AG08396 (cell line): Measurements from ENCODE around the gene HSPA13.
"Not testable (repeated sequence)": the region's sequence is repeated elsewhere in the genome, so short reads cannot be mapped to it uniquely, and the experiment has no call there.

Source experiments
- DNase-seq: peaks from one replicate; pipeline ENCODE4 v3.0.0; 2012; ENCODE audit warnings: low spot score, mixed read lengths

Gene HSPA13, protein sequence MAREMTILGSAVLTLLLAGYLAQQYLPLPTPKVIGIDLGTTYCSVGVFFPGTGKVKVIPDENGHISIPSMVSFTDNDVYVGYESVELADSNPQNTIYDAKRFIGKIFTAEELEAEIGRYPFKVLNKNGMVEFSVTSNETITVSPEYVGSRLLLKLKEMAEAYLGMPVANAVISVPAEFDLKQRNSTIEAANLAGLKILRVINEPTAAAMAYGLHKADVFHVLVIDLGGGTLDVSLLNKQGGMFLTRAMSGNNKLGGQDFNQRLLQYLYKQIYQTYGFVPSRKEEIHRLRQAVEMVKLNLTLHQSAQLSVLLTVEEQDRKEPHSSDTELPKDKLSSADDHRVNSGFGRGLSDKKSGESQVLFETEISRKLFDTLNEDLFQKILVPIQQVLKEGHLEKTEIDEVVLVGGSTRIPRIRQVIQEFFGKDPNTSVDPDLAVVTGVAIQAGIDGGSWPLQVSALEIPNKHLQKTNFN

DNA sequence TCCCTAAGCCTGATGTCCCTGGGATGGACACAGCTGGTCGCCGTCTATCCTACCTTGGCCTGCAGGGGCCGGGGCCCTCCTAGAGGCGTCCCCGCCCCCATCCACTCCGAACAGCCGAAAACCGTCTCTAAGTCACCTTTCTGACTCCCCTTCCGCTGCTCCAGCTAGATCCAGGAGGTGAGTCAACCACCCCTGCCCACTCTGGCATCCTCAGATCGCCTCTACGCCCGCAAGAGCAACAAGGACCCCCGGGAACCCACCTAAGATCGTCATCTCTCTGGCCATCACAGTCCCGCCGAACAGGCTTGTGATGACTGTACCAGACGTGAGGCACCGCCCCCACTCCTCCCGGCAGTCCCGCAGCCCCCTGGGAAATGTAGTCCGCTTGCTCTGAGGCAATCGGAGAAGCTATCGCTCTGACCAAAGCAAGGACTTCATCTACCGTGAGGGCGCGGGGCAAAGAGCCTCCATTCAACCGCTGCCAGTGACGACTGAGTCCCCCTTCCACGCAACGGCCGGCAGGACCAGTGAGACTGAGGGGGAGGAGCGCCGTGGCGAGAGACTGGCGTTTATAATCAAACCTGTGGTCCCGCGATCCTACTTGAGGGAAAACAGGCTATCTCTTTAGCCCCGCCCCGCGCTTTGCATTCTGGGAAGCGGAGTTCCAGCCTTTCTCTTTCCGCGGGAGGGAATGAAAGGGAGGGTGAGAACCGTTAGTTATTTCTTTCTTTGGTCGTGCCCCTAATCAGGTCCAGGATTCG lies at the start of gene HSPA13:
HSPA13 (minus strand) TSS at position 312 of the 761 bp plus-strand sequence; CDS start at position 285, 27 bp downstream.
- DNase-seq, result peak; percentile 93

DNA sequence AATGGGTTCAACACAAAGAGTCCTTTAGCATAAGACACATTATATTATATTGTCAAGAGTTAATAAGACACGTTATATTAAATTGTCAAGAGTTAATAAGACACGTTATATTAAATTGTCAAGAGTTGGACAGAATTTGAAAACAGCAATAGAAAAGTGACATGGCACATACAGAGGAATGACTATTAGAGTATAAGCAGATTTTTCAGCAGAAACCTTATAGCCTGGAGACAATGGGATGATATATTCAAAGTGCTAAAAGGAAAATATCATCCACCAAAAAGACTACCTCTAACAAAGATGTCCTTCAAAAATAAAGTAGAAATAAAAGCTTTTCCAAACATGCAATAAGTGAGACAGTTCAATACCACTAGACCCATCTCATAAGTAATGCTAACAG lies 36.0 kb upstream of the HSPA13 start:
- no peak for DNase-seq

DNA sequence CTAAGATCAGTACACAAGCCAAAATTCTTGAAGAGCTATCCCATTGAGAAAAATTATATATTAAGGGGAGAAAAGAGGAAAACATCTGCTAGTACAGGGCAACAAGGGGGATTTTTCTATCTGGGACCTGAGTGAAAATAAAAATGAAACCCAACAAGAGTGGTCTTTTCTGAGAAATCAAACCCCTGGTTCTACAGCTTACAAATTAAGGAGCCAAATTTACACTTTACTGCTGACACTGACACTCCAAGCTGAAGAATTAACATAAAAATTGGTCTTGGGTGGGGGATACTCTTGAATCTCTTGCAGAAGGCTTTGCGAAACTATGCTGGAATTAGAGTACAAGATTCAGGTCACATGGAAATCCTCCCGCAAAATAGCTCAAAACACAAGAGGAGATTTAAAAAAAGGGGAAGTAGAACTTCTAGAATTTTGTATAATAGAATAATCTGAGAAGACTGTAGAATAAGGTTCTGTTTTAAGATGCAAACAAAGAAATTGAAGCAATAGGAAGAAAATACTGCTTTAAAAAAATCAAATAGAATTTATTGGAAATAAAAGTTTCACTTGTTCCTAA lies 32.1 kb upstream of the HSPA13 start:
- no peak for DNase-seq

DNA sequence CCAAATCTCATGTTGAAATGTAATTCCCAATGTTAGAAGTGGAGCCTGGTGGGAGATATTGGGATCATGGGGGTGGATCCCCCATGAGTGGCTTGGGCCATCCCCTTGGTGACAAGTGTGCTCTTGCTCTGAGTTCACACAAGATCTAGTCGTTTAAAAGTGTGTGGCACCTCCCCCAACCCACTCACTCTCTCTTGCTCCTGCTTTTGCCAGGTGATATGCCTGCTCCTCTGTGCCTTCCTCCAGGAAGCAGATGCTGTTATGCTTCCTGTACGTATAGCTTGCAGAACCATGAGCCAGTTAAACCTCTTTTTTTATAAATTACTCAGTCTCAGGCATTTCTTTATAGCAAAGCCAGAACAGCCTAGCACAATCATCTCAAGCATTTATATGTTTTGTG lies 23.0 kb upstream of the HSPA13 start:
- DNase-seq, result no peak

DNA sequence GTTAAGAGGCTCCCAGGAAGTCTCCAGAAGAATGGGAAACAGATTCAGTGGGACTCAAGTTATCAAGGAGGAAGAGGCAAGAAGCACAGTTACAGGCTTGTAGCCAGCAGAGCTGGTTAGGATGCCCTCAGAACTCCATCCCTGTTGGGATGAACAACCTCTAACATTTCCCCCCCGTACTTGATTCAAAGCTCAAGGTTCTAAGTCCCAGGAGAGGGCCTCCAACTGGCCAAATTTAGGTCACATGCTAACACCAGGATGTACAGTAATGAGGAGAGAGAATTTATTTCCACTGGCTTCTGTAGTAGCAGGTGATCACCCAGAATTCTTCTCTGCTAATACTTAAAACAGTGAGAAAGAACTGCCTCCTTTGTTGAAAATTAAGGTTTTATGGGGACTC lies 22.3 kb upstream of the HSPA13 start:
- DNase-seq, result no peak

DNA sequence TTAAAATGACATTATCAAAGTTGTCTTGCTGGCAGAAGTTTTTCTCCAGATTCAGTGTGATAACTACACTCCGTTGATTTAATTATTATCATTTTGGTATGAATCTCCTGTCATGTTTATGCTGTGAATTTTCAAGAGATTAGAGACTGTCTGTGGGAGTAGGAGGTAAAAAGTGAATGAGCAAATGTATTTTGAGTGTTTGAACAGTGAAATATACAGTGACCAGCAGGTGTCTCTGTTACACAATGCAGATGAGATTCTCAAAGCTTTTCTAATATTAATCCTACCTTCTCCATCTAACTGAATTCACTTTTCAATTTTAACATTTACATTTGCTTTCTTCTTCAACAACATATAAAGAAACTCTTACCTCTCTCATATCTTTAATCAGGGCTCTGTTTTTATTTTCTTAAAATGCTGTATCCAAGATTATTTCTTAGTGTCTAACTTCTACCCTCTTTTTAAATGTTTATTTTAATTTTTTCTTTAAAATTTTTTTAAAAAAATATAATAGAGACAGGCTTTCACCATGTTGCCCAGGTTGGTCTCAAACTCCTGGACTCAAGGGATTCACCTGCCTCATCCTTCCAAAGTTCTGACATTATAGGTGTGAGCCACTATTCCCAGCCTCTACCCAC lies 20.9 kb upstream of the HSPA13 start:
- DNase-seq, result peak; percentile 5

DNA sequence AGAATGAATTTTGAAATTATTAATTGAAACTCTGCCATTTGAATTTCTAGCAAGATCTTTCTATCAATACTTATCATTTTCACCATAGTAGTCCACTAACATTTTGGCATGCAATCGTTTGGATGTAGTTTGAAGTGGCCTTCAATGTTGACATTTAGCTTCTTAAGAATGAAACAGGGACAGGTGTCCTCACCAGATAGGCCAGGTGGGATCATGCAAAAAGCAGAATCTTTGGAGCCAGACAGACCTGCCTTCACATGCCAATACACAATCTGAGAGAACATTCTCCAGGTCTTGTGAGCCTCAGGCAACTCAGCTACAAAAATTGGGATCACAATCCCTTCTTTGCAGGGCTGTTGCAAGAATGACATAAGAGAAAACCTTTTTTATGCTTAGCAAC lies 18.3 kb upstream of the HSPA13 start:
- DNase-seq, result no peak

DNA sequence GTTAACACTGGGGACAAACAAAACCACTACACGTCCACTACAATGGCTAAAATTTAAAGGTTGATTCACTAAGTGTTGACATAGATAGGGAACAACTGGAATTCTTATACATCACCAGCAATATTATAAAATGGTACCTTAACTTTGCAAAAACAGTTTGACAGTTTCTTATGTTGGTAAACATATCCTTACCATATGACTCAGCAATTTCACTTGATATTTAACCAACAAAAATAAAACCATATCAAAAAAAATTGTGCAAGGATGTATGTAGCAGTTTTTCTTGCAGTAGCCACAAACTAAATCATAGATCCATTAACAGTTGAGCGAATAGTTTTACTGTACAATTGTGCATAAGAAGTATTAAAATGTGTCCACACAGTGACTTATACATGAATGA lies 5.3 kb upstream of the HSPA13 start:
- no peak for DNase-seq

DNA sequence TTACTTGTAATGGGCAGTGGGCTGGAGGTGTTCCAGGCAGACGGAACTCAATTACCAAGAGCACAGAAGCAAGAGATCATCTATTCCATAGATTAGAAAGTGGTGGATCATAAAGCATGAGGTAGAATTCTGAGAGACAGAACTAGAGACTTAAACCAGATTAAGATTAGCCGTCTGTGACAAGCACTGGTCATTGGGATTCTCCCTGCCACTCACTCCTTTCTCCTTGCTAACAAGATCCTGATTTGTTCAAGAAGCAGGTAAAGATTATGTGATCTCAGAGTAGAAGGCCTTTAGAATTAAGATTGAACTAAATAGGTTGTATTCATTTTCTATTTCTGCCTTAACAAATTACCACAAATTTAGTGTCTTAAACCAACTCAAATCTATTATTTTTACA lies 1.5 kb upstream of the HSPA13 start:
- DNase-seq, result no peak

DNA sequence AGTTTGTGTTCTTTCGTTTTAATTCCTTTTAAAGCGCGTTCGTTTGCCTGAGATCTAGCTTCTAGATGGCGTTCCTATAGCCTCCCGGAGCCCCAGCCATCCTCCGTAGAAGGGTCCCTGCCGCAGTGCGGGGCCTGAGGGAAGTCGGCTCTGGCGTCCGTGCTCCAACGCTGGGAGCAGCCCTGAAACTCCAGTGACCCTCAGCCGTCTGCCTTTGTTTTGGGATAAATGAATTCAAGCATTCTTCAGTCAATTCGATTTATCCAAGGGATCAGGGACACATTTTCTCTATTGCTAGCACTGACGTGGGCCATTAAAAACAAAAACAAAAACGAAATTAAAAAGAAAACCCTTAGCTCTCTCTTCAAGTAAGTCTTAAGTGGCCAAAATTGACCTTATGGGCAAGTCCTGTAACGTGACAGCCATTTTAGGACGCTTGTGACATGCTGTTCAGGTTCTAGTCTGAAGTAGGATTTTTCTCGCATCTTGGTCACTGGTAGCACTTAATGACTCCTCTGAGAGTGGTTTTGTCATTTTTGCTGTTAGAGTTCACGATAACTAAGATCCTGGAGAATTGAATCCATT lies 742 bp upstream of the HSPA13 start:
- peak; percentile 5 for DNase-seq

DNA sequence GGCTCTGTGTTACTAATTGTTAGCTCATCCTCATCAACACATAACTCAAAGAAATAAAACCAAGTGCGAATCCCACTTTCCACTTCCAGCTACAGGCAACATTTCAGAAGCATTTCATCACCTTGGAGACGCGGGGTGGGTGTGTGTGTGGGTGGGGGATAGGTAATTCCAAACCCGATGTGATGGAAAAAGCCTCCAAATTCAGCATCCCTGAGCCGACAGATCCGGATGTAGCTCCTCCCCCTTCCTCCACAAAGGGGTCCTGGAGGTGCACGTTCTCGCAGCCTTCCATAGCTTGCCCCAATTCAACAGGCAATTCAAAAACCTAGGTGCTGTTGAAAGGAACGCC lies 486 bp downstream of the HSPA13 start:
- DNase-seq, result peak; percentile 21

DNA sequence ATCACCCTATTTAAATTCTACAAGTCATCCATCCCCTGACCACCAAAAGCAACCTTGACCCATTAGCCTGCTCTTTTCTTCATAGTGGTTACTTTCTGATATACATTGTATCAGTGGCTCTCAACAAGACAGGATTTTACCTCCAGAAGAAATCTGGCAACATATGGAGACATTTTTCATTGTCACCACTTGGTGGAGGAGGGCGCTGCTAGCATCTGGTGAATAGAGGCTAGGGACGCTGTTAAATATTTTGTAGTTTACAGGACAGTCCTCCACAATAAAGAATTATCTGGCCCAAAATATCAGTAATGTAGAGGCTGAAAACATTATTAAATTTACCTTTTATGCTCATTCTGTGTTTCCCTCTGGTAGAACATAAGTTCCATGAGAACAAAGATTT lies 6.1 kb downstream of the HSPA13 start:
- no peak for DNase-seq

DNA sequence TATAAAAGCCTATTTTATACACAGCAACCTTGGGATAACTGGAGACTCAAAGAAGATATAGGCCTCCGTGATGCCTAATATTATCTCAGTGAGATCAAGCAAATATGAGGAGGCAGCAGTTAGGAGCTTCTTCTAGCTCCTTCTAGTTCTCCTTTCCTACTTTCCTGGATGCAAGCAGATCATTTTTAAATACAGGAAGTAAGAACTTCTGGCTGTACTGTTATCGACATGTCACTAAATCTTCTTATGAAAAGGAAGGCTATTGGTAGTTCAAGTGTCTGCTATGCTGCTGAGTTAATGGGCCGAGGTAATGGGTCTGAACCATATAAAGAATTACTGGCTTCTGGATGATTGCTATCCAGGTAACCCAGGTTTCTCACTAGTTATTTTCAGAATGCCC lies 15.9 kb downstream of the HSPA13 start:
- no peak for DNase-seq

DNA sequence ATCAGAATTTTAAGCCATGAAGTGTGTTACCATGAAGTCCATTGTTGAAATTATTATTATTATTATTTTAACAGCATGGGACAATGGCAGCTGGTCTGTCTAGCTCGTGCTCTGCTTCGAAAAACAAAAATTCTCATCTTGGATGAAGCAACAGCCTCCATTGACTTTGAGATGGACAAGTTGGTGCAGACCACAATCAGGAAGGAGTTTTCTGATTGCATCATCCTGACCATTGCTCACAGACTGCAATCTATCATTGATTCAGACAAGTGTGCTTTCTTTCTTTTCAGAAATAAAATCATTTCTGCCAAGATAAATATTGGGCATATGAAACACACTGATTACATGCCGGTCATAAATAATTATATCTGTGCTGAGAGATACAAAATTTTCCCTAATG lies 21.0 kb downstream of the HSPA13 start:
- DNase-seq, result no peak

DNA sequence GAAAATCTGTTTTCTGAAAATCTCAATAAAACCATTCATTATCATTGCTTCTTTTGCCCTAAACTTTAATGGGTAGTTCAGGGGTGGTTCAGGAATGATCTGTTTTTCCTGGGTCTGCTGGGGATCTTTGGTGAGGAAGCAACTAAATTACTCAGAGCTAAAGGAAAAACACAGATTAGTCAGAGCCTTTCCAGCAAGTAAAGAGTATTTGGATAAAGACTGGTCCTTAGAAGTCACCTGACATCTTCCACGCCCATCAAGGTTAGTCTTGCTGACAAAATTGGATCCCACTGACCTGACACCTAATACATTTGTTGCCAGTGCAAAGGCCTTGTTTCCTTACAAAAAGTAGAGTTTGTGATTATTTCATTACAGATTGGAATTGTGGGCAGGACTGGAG lies 24.2 kb downstream of the HSPA13 start:
- DNase-seq, result no peak

DNA sequence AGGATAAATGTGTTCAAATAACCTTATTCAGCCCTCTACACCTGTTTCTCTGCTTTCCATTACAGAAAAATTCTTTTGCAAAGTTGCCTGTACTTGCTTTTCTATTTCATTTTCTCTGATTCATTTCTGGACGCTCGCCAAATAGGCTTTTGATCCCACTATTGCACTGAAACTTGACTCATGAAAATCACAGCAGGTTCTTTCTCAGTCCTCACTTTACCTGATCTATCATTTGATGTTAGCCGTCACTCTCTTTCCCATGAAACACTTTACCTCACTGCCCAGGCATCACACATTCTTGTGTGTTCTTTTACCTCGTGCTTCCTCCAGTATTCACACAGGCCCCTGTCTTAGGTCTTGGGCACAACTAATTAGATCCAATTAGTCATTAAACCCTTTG lies 26.2 kb downstream of the HSPA13 start:
- DNase-seq, result no peak

DNA sequence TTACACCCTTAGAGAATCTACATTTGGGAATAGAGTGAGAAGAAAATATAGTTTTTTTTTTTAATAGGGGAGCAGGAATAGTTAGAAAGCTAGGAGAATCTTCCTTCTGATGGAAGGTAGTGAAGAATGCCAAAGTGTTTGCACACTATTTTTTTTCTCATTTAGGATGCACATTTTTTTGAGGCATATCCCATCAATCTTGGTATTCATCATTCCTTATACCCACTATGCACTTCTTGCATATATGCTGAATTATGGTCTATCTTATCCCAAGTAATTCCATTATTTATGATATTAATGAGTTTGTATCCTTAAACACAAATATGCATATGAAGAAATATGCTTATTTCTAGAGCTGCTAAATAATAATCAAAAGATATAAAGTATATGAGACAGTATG lies 28.4 kb downstream of the HSPA13 start:
- DNase-seq, result no peak

DNA sequence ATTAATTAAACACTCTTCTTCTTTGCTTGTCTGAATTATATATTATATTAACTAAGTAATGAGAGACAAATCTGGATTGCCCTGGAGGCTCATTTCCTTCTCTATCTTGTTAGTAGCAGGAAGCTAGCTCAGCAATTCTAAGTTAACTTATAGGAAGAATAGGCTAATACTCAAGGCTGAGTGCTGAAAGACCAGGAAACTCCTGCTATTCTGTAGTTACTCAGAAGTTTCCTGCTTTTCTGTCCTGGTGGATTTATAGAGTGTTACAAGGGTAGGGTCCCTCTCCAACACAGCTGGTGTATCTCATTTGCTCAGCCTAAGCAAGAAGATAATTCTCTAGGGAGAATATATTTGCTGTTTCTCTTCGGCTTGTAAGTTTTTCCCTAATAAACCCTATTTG lies 29.2 kb downstream of the HSPA13 start:
- DNase-seq, result no peak

DNA sequence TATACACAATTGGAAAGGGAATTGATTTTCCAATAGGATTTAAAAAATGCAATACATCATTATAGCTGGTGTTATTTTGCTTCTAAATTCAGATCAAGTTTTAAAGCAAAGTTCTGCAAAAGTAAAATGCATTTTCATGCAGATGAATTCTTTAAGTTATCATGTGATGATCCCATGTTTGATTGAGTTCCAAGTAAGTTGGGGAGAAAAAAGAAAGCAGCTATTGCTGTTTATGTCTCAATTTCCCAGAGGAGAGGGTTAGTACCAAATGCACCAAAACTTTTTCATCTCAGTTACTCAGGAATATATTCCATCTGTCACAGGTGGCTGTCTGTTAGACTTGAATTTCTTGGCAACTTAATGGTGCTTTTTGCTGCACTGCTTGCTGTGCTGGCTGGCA lies 29.7 kb downstream of the HSPA13 start:
- no peak for DNase-seq

DNA sequence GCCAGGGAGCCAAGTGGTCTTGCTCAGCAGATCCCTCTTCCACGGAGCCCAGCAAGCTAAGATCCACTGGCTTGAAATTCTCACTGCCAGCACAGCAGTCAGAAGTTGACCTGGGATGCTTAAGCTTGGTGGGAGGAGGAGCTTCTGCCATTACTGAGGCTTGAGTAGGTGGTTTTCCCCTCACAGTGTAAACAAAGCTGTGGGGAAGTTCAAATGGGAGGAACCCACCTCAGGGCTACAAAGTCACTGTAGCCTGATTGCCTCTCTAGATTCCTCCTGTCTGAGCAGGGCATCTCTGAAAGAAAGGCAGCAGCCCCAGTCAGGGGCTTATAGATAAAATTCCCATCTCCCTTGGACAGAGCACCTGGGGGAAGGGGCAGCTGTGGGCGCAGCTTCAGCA lies 55.6 kb downstream of the HSPA13 start:
- not testable (repeated sequence) for DNase-seq

DNA sequence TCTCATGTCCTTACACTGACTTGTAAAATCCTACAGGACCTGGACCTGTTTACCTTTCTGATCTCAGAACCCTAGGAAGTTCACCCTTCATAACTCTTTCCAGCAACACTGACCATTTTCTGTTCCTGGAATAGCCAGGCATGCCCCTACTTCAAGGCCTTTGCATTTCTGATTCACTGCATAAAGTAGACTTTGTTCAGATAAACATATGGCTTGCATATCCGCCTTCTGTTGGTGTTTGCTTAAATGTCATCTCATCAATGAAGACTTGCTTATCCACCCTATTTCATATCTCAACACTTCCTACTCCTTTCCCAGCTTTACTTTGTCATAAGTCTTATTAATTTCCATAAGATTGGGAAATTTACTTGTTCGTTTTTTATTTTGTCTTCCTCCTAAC lies 57.4 kb downstream of the HSPA13 start:
- no peak for DNase-seq
